ENCODE results near the gene PLEKHF1. TPM values are rescaled to one million over a fixed set of nuclear protein-coding genes. Genes with fewer than 3 reads are reported as not detected.

Gene PLEKHF1
- total RNA-seq, 2 donors from 2014 or later = 32.4 to 86.3 TPM

DNA sequence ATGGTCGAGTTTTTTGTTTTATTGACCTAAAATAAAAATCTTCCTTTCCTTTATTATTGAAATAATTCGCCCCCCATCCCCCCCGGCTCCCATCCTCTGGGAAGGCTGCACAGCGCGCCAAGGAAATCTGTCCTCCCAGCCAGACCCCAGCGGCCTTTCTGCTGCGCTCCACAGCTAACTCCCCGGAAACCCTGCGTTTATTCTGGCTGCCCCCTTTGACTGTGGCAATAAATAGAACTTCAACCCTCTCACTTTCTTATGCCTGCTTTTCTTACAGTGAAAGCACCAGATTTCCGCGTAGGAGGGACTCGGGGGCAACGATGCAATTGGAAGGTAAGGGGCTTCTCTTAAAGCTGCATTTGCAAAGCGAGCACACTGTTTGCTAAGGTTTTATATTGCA is 59.5 kb downstream of the PLEKHF1 start:
- no peaks in the 10 kb centered on the region for H3K27me3 ChIP-seq
- H3K4me3 ChIP-seq = peak overlapping the region in 1 of 2 donors; percentile 39

More for the DNA sequence above, 59.5 kb downstream of the PLEKHF1 start:
- H3K27ac ChIP-seq = no peak overlapping the region
- TF ChIP-seq CTCF (IDR thresholded peaks at IDR 0.05) = no peak
- no peak for DNase-seq (ENCODE audit: low spot score)
- no peaks in the 10 kb centered on the region for H3K36me3 ChIP-seq
- peaks cover 0 to 14% of the 10 kb centered on the region in 2 donors for H3K4me1 ChIP-seq
- no peaks in the 10 kb centered on the region for H3K9me3 ChIP-seq

Other genes starting within 250 kb of the PLEKHF1 start
- not detected for gene VSTM2B, start 139.5 kb upstream of the PLEKHF1 start, total RNA-seq
- gene POP4, start 59.2 kb upstream of the PLEKHF1 start, total RNA-seq = 10 to 100 TPM; 36.3 to 40.8 TPM
- 10 to 100 TPM; 47.9 to 61.4 TPM for gene C19orf12, start 49.8 kb downstream of the PLEKHF1 start, total RNA-seq
- 1 to 10 TPM; 4.4 to 5.5 TPM for gene CCNE1, start 146.5 kb downstream of the PLEKHF1 start, total RNA-seq